Nucleus accumbens (tissue), 56 donors: ENCODE results near the gene NCKAP5.
A peak's percentile ranks its signal among the peaks of the same experiment; 100 is the strongest.

Source experiments
- DNase-seq, 56 donors: peaks; one replicate each; lab custom pipeline; 2025; lab: John Stamatoyannopoulos, UW

NCKAP5 gene

GRCh38 chr2:132669908-132670495 is 898.3 kb downstream of the NCKAP5 start, which contains the start of gene LYPD1:
LYPD1 (minus strand) TSS chr2:132670205; CDS start chr2:132669932, 273 bp downstream.
- DNase-seq = peak in 45 of 56 donors; percentile 25 to 75 (median 52)

DNA sequence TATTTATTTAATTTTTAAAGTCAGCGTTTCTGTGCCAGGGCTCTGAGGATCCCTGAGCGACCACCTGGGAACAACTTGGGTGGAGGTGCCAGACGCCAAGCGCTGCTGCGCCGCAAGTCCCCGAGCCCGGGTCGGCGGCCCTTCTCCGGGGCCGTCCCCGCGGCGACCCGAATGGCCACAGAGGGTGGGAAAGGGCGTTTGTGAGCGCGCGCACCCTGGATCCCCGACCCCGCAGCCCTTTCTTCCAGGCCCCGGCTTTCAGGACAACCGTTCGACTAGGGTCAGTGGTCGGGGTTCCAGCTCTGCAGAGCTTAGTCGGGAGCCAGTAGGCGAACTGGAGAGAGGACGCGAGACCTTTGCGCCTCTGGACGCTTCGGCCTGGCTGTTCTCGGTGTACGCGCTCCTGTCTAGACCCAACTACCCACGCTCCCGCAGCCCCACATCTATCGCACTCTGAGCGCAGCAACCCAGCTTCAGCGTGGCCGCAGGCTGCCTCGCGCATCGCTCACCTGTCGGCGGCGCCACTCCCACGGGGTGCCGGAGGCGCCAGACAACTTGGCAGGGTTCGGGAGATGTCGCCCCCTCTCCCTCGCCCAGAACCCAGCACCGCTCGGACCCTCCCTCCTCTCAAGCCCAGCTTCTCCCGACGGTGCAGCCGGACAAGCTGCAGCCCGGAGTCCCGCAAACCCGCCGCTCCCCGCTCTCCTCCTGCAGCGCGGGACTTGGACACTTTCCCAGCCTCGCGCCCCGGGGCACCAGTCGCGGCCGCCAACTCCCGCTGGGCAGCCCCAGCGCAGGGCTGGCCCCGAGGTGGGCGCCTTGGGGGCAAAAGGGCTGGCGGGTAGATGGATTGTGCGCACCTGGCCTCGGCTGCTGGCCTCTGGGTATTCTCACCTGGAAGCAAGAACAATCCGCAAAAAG is 899.0 kb downstream of the NCKAP5 start:
- peak in 16 of 56 donors; percentile 10 to 61 (median 32) for DNase-seq

- DNase-seq = peak in 20 of 56 donors; percentile 2 to 69 (median 36)
Measured at GRCh38 chr2:132668189-132668823, 900.0 kb downstream of the NCKAP5 start.

GRCh38 chr2:132667706-132668105 is 900.6 kb downstream of the NCKAP5 start:
- DNase-seq = no peak

DNA sequence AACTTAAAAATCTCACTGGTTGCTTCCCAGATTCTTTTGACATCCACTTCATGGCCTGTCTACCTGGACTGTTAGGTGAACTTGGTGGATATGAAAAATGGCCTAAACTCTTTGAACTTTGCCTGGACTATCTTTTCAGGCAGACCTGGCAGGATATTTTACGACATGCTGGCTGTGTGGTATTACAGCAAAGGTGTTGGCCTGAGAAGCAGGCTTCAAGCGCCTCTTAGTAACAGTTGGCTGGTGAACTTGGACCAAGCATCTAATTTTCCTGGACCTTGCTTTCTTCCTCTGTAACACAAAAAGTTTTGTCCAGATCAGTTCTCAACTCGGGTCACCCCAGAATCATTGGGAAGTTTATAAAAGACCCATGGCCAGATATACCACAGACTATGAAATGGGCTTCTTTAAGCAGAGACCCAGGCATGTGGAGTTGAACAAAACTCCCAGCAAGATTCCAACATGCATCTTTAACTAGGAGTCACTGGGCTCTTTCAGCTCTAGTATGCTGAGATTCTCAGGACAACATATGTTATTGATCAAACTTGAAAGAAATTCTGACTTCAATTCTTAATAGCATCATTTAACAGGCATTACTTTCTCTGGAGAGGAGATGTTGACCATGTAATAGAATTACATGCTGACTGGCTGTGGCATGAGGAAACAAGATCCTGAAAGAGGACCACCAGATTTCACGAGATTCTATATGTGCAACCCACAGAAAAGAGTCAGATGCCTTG is 902.7 kb downstream of the NCKAP5 start:
- no peak for DNase-seq

- no peak for DNase-seq
Measured at GRCh38 chr2:132664096-132664495, 904.2 kb downstream of the NCKAP5 start.

DNA sequence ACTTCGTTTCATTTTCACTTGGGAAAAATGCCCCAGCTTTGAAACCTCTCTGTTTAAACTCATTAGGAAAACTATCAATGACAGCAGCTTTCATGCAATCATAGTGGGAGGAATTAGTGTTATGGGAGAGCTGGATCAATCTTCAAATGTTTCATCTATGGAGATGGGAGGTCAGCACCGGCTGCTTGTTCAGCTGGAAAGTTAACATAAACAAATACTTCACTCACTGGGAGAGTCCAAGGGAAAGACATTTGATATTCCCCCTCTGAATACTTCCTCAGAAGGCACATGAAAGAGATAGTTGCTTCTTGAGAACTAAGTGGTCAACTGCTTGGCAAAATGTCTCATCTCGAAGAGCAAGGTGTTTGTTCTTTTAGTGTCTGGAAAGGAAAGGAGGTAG is 905.5 kb downstream of the NCKAP5 start:
- DNase-seq = no peak

- DNase-seq = no peak
Measured at GRCh38 chr2:132659331-132659730, 908.9 kb downstream of the NCKAP5 start.

- DNase-seq = no peak
Measured at GRCh38 chr2:132656266-132656975, 911.8 kb downstream of the NCKAP5 start.

DNA sequence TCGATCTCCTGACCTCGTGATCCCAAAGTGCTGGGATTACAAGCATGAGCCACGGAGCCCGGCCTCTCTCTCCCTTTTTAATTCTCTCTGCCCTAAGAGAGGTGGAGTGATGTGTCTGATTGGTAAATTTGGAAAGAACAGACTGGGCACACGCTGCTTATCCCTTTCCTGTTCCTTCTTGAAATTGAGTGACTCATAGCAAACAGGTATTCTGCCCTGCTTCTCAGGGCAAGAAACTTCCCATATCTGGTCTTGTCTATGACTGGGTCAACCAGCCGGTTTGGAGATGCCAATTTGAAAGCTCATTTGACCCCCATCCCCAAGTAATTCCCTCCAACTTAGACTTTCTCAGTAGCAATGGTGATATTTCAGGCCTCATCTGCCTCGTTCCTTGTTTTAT is 913.3 kb downstream of the NCKAP5 start:
- DNase-seq = no peak

GRCh38 chr2:132654335-132654734 is 913.9 kb downstream of the NCKAP5 start:
- DNase-seq = no peak

GRCh38 chr2:132652474-132652873 is 915.8 kb downstream of the NCKAP5 start:
- peak in 3 of 56 donors; percentile 28 to 30 (median 28) for DNase-seq

- peak in 6 of 56 donors; percentile 6 to 67 (median 20) for DNase-seq
Measured at GRCh38 chr2:132651115-132652045, 916.9 kb downstream of the NCKAP5 start.

- peak in 1 of 56 donors; percentile 38 for DNase-seq
Measured at GRCh38 chr2:132646540-132647108, 921.6 kb downstream of the NCKAP5 start.

GRCh38 chr2:132645722-132646539 is 922.3 kb downstream of the NCKAP5 start:
- peak in 5 of 56 donors; percentile 12 to 44 (median 22) for DNase-seq

GRCh38 chr2:132645176-132645575 is 923.1 kb downstream of the NCKAP5 start:
- DNase-seq = peak in 4 of 56 donors; percentile 16 to 22 (median 20)

GRCh38 chr2:132642415-132642814 is 925.8 kb downstream of the NCKAP5 start:
- DNase-seq = no peak
